ENCODE results near the gene ITGA3.

The ITGA3 gene

GRCh38 chr17:50112694-50113093, 56.8 kb downstream of the ITGA3 start:
- DNase-seq, result no peak

- DNase-seq, result no peak
Observed at GRCh38 chr17:50113624-50114320, 57.9 kb downstream of the ITGA3 start.

GRCh38 chr17:50114401-50114800, 58.5 kb downstream of the ITGA3 start:
- DNase-seq, result no peak

- peak; percentile 57 for DNase-seq
Observed at GRCh38 chr17:50114849-50115357, 59.0 kb downstream of the ITGA3 start.

- no peak for DNase-seq
Observed at GRCh38 chr17:50115756-50116155, 59.8 kb downstream of the ITGA3 start.

- DNase-seq, result peak; percentile 48
Observed at GRCh38 chr17:50117202-50118051, 61.5 kb downstream of the ITGA3 start.

- DNase-seq, result no peak
Observed at GRCh38 chr17:50118076-50118827, 62.3 kb downstream of the ITGA3 start.

- no peak for DNase-seq
Observed at GRCh38 chr17:50118828-50119218, 62.9 kb downstream of the ITGA3 start.

- DNase-seq, result no peak
Observed at GRCh38 chr17:50120475-50121253, 64.8 kb downstream of the ITGA3 start.

- DNase-seq, result no peak
Observed at GRCh38 chr17:50122945-50123344, 67.0 kb downstream of the ITGA3 start.

- DNase-seq, result no peak
Observed at GRCh38 chr17:50123649-50124349, 67.9 kb downstream of the ITGA3 start.

GRCh38 chr17:50125420-50125997, 69.6 kb downstream of the ITGA3 start:
- DNase-seq, result no peak

GRCh38 chr17:50127697-50128361, 71.9 kb downstream of the ITGA3 start:
- DNase-seq, result peak; percentile 34

- DNase-seq, result no peak
Observed at GRCh38 chr17:50128441-50129352, 72.8 kb downstream of the ITGA3 start.

- DNase-seq, result no peak
Observed at GRCh38 chr17:50129353-50129727, 73.4 kb downstream of the ITGA3 start.

GRCh38 chr17:50129728-50130558, 74.0 kb downstream of the ITGA3 start, which contains the start of gene SAMD14:
TSS of gene SAMD14 (minus strand) at chr17:50130160. CDS start at chr17:50124959, 5,201 bp downstream.
- DNase-seq, result peak; percentile 54

- DNase-seq, result no peak
Observed at GRCh38 chr17:50130559-50131305, 74.8 kb downstream of the ITGA3 start.
